ENCODE results near the gene SEMA3B.

Gene SEMA3B

GRCh38 chr3:50231581-50231980, 37.4 kb upstream of the SEMA3B start:
- Histone ChIP-seq H3F3A (ENCODE audit: low read depth) (no peaks in the 10 kb centered on the region), H3K36me3 (ENCODE audit: insufficient read depth, low read length) (no peaks in the 10 kb centered on the region), H3K4me2 (ENCODE audit: low read depth, low read length, poor library complexity, severe bottlenecking) (no peak overlapping the region), H3K4me3 (ENCODE audit: low read length, poor library complexity, severe bottlenecking) (no peak overlapping the region), H3K9ac (ENCODE audit: low read depth, low read length, poor library complexity, severe bottlenecking) (no peak overlapping the region), H3K9me2 (replicated peaks; ENCODE audit: low read depth, low read length) (no peaks in the 10 kb centered on the region), H4K20me1 (ENCODE audit: insufficient read depth, low read length, poor library complexity, severe bottlenecking) (peaks cover 4% of the 10 kb centered on the region), H3K27me3 (ENCODE audit: insufficient read depth, low read length, poor library complexity, severe bottlenecking) (peaks cover 3% of the 10 kb centered on the region), H3K9me3 (ENCODE audit: insufficient read depth, low read depth, low read length) (no peaks in the 10 kb centered on the region), H3K4me1 (ENCODE audit: insufficient read depth, low read length, poor library complexity, severe bottlenecking) (peaks cover 22% of the 10 kb centered on the region), H3K79me2 (ENCODE audit: insufficient read depth, low read length) (peaks cover 9% of the 10 kb centered on the region), H2AFZ (ENCODE audit: low read length) (no peak overlapping the region)
- TF ChIP-seq EZH2phosphoT487 (IDR thresholded peaks at IDR 0.05; ENCODE audit: borderline replicate concordance) (no peak), CTCF (conservative IDR thresholded peaks at IDR 0.05; ENCODE audit: low read length) (no peak)

GRCh38 chr3:50232303-50232702, 36.6 kb upstream of the SEMA3B start:
- Histone ChIP-seq H3K9me2 (replicated peaks; ENCODE audit: low read depth, low read length) (no peaks in the 10 kb centered on the region), H3K9me3 (ENCODE audit: insufficient read depth, low read depth, low read length) (no peaks in the 10 kb centered on the region), H3K4me3 (ENCODE audit: low read length, poor library complexity, severe bottlenecking) (no peak overlapping the region), H2AFZ (ENCODE audit: low read length) (no peak overlapping the region), H3K36me3 (ENCODE audit: insufficient read depth, low read length) (no peaks in the 10 kb centered on the region), H3K4me2 (ENCODE audit: low read depth, low read length, poor library complexity, severe bottlenecking) (no peak overlapping the region), H3K79me2 (ENCODE audit: insufficient read depth, low read length) (peaks cover 16% of the 10 kb centered on the region), H4K20me1 (ENCODE audit: insufficient read depth, low read length, poor library complexity, severe bottlenecking) (peaks cover 11% of the 10 kb centered on the region), H3F3A (ENCODE audit: low read depth) (no peaks in the 10 kb centered on the region), H3K9ac (ENCODE audit: low read depth, low read length, poor library complexity, severe bottlenecking) (no peak overlapping the region), H3K4me1 (ENCODE audit: insufficient read depth, low read length, poor library complexity, severe bottlenecking) (peaks cover 21% of the 10 kb centered on the region), H3K27me3 (ENCODE audit: insufficient read depth, low read length, poor library complexity, severe bottlenecking) (peaks cover 5% of the 10 kb centered on the region)
- no peak for TF ChIP-seq EZH2phosphoT487 (IDR thresholded peaks at IDR 0.05; ENCODE audit: borderline replicate concordance)
- TF ChIP-seq CTCF (conservative IDR thresholded peaks at IDR 0.05; ENCODE audit: low read length) = no peak

- Histone ChIP-seq H3K4me1 (ENCODE audit: insufficient read depth, low read length, poor library complexity, severe bottlenecking) (peaks cover 19% of the 10 kb centered on the region), H3K9me3 (ENCODE audit: insufficient read depth, low read depth, low read length) (no peaks in the 10 kb centered on the region), H4K20me1 (ENCODE audit: insufficient read depth, low read length, poor library complexity, severe bottlenecking) (peaks cover 14% of the 10 kb centered on the region), H3K4me3 (ENCODE audit: low read length, poor library complexity, severe bottlenecking) (no peak overlapping the region), H3K36me3 (ENCODE audit: insufficient read depth, low read length) (no peaks in the 10 kb centered on the region), H3K79me2 (ENCODE audit: insufficient read depth, low read length) (peaks cover 25% of the 10 kb centered on the region), H3K9ac (ENCODE audit: low read depth, low read length, poor library complexity, severe bottlenecking) (no peak overlapping the region), H3F3A (ENCODE audit: low read depth) (no peaks in the 10 kb centered on the region), H3K27me3 (ENCODE audit: insufficient read depth, low read length, poor library complexity, severe bottlenecking) (peaks cover 5% of the 10 kb centered on the region), H3K9me2 (replicated peaks; ENCODE audit: low read depth, low read length) (no peaks in the 10 kb centered on the region), H3K4me2 (ENCODE audit: low read depth, low read length, poor library complexity, severe bottlenecking) (no peak overlapping the region), H2AFZ (ENCODE audit: low read length) (no peak overlapping the region)
- TF ChIP-seq EZH2phosphoT487 (IDR thresholded peaks at IDR 0.05; ENCODE audit: borderline replicate concordance) = no peak
- no peak for TF ChIP-seq CTCF (conservative IDR thresholded peaks at IDR 0.05; ENCODE audit: low read length)
Measured at GRCh38 chr3:50233176-50233575, 35.8 kb upstream of the SEMA3B start.
